Endothelial cell of umbilical vein (primary cell): ENCODE data around the gene NEDD4L. TPM values are rescaled to one million over a fixed set of nuclear protein-coding genes. Genes with fewer than 3 reads are reported as not detected.

Experiments used
- BruUV-seq: library from RNA; stranded (reverse); fragments of 400-500 nt; replicated peaks from 2 replicates; lab custom pipeline; 2021; lab: Mats Ljungman, UMichigan
- CTCF ChIA-PET: fragments of 300-600, 350-600 bp; sonication (Branson Sonifier 250); formaldehyde crosslinking; loops from one replicate; lab custom pipeline; 2021; ENCODE audit warnings: antibody characterized with exemption, inconsistent platforms; lab: Charles Lee
- POLR2A ChIA-PET: fragments of 300-600, 350-600 bp; sonication (Branson Sonifier 250); formaldehyde crosslinking; loops from one replicate; lab custom pipeline; 2021; ENCODE audit warnings: antibody characterized with exemption, inconsistent platforms; lab: Charles Lee
- DNase-seq: peaks from one replicate; pipeline ENCODE4 v3.0.0-alpha.2; 2011; ENCODE audit warnings: low read depth, low spot score
- FAIRE-seq: peaks from 2 replicates; lab custom pipeline; 2011; peaks lifted over from hg19 to GRCh38; lab: Jason Lieb, UNC
- H2AFZ ChIP-seq: 2 replicates; pipeline ENCODE4 v1.6.0; 2012; ENCODE audit warnings: low read depth, low read length, control low read depth, inconsistent platforms
- H3K27ac ChIP-seq: 2 replicates; pipeline ENCODE4 v1.5.1; 2011; ENCODE audit warnings: low read depth, mild to moderate bottlenecking, control low read depth, low read length, moderate library complexity; ENCODE audit not compliant: insufficient read depth
- H3K27me3 ChIP-seq, 2 experiments: 2 replicates each; pipeline versions ENCODE4 v1.6.0 to v1.6.1; 2011; ENCODE audit warnings: low read length in 2 of 2, mixed read lengths in 1 of 2; ENCODE audit not compliant: control insufficient read depth in 2 of 2, insufficient read depth in 2 of 2
- H3K36me3 ChIP-seq, 2 experiments: 2 replicates in 1 of 2; 3 replicates in 1 of 2; pipeline ENCODE4 v1.5.1; 2011; ENCODE audit warnings: low read length in 2 of 2, mild to moderate bottlenecking in 1 of 2, moderate library complexity in 1 of 2; ENCODE audit not compliant: control insufficient read depth in 2 of 2, insufficient read depth in 2 of 2; ENCODE audit errors: extremely low read depth in 1 of 2
- H3K4me1 ChIP-seq: 3 replicates; pipeline ENCODE4 v1.5.1; 2011; ENCODE audit warnings: mild to moderate bottlenecking, low read length; ENCODE audit not compliant: control insufficient read depth, insufficient read depth; ENCODE audit errors: extremely low read depth
- H3K4me2 ChIP-seq: 2 replicates; pipeline ENCODE4 v1.6.1; 2011; ENCODE audit warnings: low read length, control low read depth, mixed read lengths; ENCODE audit not compliant: insufficient read depth
- H3K4me3 ChIP-seq, 3 experiments: fragments of 200-600 bp in 1 of 3; sonication (generic), shearing (Covaris generic) in 1 of 3; replicated peaks in 1 of 3; 2 replicates each; pipeline ENCODE4 v1.5.1; 2011 to 2016; ENCODE audit warnings: control low read depth in 3 of 3, low read length in 3 of 3, mild to moderate bottlenecking in 2 of 3, inconsistent platforms in 1 of 3, low read depth in 1 of 3, moderate library complexity in 1 of 3; ENCODE audit not compliant: insufficient read depth in 1 of 3
- H3K79me2 ChIP-seq: 2 replicates; pipeline ENCODE4 v1.6.0; 2012; ENCODE audit warnings: low read length, inconsistent platforms; ENCODE audit not compliant: control insufficient read depth, insufficient read depth
- H3K9ac ChIP-seq: replicated peaks from 2 replicates; pipeline ENCODE3; 2011; ENCODE audit warnings: low read length, control low read depth; ENCODE audit not compliant: insufficient read depth; ENCODE audit errors: extremely low read depth
- H3K9me1 ChIP-seq: replicated peaks from 3 replicates; pipeline ENCODE4 v1.6.0; 2011; ENCODE audit warnings: mild to moderate bottlenecking, low read length; ENCODE audit not compliant: control insufficient read depth, insufficient read depth; ENCODE audit errors: extremely low read depth
- H3K9me3 ChIP-seq: replicated peaks from 2 replicates; pipeline ENCODE4 v1.5.1; 2012; ENCODE audit warnings: low read length, inconsistent platforms; ENCODE audit not compliant: control insufficient read depth, insufficient read depth
- H4K20me1 ChIP-seq: replicated peaks from 2 replicates; pipeline ENCODE3; 2011; ENCODE audit warnings: mild to moderate bottlenecking, low read length; ENCODE audit not compliant: control insufficient read depth, insufficient read depth; ENCODE audit errors: extremely low read depth
- CTCF ChIP-seq, 2 donors: IDR thresholded peaks; 1 replicate in 1 of 2; 2 replicates in 1 of 2; pipeline ENCODE4 v1.5.1; 2011; ENCODE audit warnings: low read length in 2 of 2, mild to moderate bottlenecking in 2 of 2, moderate library complexity in 2 of 2, control low read depth in 1 of 2, inconsistent platforms in 1 of 2, low read depth in 1 of 2; ENCODE audit not compliant: insufficient read depth in 1 of 2; ENCODE audit errors: extremely low read depth in 1 of 2
- EZH2 ChIP-seq: IDR thresholded peaks from 2 replicates; pipeline ENCODE4 v1.6.1; 2012; ENCODE audit warnings: borderline replicate concordance, low read depth, mild to moderate bottlenecking, moderate library complexity, low read length, inconsistent platforms; ENCODE audit not compliant: severe bottlenecking
- FOS ChIP-seq: IDR thresholded peaks from 2 replicates; pipeline ENCODE4 v1.6.1; 2011; ENCODE audit warnings: mild to moderate bottlenecking, low read length, moderate library complexity, borderline replicate concordance; ENCODE audit not compliant: insufficient read depth
- GATA2 ChIP-seq: IDR thresholded peaks from 2 replicates; pipeline ENCODE4 v1.7.0; 2011; ENCODE audit warnings: low read depth, mild to moderate bottlenecking, moderate library complexity, mixed read lengths, low read length; ENCODE audit not compliant: insufficient read length, insufficient read depth
- JUN ChIP-seq: IDR thresholded peaks from 2 replicates; pipeline ENCODE4 v1.6.1; 2011; ENCODE audit warnings: borderline replicate concordance, low read depth; ENCODE audit not compliant: insufficient read length, insufficient read depth
- MAX ChIP-seq: IDR thresholded peaks from 2 replicates; pipeline ENCODE4 v1.6.1; 2011; ENCODE audit not compliant: insufficient read depth, insufficient read length
- MYC ChIP-seq: IDR thresholded peaks from one replicate; pipeline ENCODE4 v1.6.1; 2011; ENCODE audit warnings: mild to moderate bottlenecking, low read depth, low read length
- POLR2A ChIP-seq: IDR thresholded peaks from 2 replicates; pipeline ENCODE4 v1.6.1; 2012; ENCODE audit warnings: low read depth, mild to moderate bottlenecking, control low read depth, low read length
- POLR2AphosphoS5 ChIP-seq: IDR thresholded peaks from 2 replicates; pipeline ENCODE4 v1.6.1; 2012; ENCODE audit warnings: low read depth, mild to moderate bottlenecking, control low read depth, low read length, moderate library complexity; ENCODE audit not compliant: insufficient read depth
- dilution Hi-C: fragments of 300-500 bp; cut with MboI; formaldehyde crosslinking; loops from one replicate; pipeline ENCODE4 v1.15.0; 2019; ENCODE audit warnings: low sequenced_read_pairs; ENCODE audit not compliant: extremely low pct_ligation_motif_present
- intact Hi-C: fragments of 100-400 bp; cut with micrococcal nuclease; formaldehyde crosslinking; loops from one replicate; pipeline ENCODE4 v1.10.0; 2022
- polyA plus RNA-seq, 4 experiments: library from polyadenylated mRNA; depleted of rRNA in 3 of 4; stranded (reverse) in 3 of 4; unstranded in 1 of 4; fragments of >200 nt; gene quantifications; 2 replicates each; pipeline versions ENCODE4 v1.2.1 to v1.2.3, GENCODE V29; 2011 to 2012; ENCODE audit warnings: missing spikeins in 1 of 4
- total RNA-seq: library from RNA; stranded (reverse); gene quantifications from 2 replicates; pipeline ENCODE4 v1.2.3, GENCODE V29; 2021

Gene NEDD4L
- total and polyA plus RNA-seq, 2 donors (not counting 3 experiments of a cell fraction or from before 2014, with no cell fraction given) = 20.5 to 78.9 TPM

DNA sequence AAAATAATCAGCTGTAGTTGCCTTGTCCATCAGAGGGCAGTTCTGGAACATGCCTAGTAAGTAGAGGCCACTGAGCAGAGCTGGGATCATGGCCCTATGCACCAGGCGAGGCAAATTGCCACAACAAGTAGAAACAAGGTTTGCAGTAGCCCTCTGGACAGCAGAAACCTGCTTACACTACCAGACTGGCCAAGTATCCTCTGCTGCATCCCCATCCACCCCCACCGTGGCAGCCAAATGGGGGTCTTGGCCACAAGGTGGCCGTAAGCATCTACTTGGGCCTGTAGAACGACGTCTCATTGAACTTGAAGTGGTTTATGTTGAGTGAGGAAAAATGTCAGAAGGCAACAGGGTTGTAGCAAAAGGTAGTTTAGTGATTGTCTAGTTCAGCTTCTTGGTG is 343.7 kb downstream of the NEDD4L start:
- DNase-seq (no peak), FAIRE-seq (no peak)
- intact Hi-C loops (no loop called here), dilution Hi-C loops (no loop called here)
- POLR2A ChIA-PET = no interaction called here
- Histone ChIP-seq H3K4me1 (no peaks in the 10 kb centered on the region), H3K27me3 (no peaks in the 10 kb centered on the region), H2AFZ (no peak overlapping the region), H3K9ac (no peak overlapping the region), H3K4me3 (no peak overlapping the region), H3K36me3 (peaks cover 0 to 3% of the 10 kb centered on the region in 2 experiments), H3K27ac (no peak overlapping the region), H3K4me2 (no peak overlapping the region), H3K79me2 (no peaks in the 10 kb centered on the region), H3K9me3 (no peaks in the 10 kb centered on the region), H4K20me1 (no peaks in the 10 kb centered on the region), H3K9me1 (no peaks in the 10 kb centered on the region)
- no TSS peak for BruUV-seq
- no peak for TF ChIP-seq JUN
- no peak for TF ChIP-seq FOS
- no peak for TF ChIP-seq POLR2A
- no peak for TF ChIP-seq POLR2AphosphoS5
- no peak for TF ChIP-seq MYC
- TF ChIP-seq EZH2 = no peak
- no peak for TF ChIP-seq GATA2
- CTCF ChIA-PET = interaction anchor here (0.9 kb wide), 1 partner anchor 207 kb away, joined by 3 read pairs; no protein-coding TSS in a partner anchor

- TF ChIP-seq FOS (no peak), POLR2AphosphoS5 (no peak), MAX (no peak), EZH2 (no peak), POLR2A (no peak), CTCF (IDR thresholded peaks at IDR 0.05; ENCODE audit: extremely low read depth in 1 of 2, insufficient read depth in 1 of 2, low read depth in 1 of 2, low read length in 2 of 2) (no peak), JUN (no peak), GATA2 (no peak), MYC (no peak)
- POLR2A ChIA-PET = no interaction called here
- no peak for DNase-seq
- intact Hi-C loops = no loop called here
- FAIRE-seq = no peak
- Histone ChIP-seq H3K9me3 (no peaks in the 10 kb centered on the region), H3K4me1 (no peaks in the 10 kb centered on the region), H3K4me2 (no peak overlapping the region), H3K9me1 (no peaks in the 10 kb centered on the region), H3K4me3 (no peak overlapping the region), H3K9ac (no peak overlapping the region), H3K79me2 (no peaks in the 10 kb centered on the region), H3K36me3 (peaks cover 0 to 3% of the 10 kb centered on the region in 2 experiments), H3K27ac (no peak overlapping the region), H2AFZ (no peak overlapping the region), H3K27me3 (no peaks in the 10 kb centered on the region), H4K20me1 (no peaks in the 10 kb centered on the region)
- dilution Hi-C loops = no loop called here
- CTCF ChIA-PET = no interaction called here
- no TSS peak for BruUV-seq
Measured at GRCh38 chr18:58388736-58389135, 344.7 kb downstream of the NEDD4L start.
